ENCODE measurements around the gene DDX23.
"Not testable (repeated sequence)": the region's sequence is repeated elsewhere in the genome, so short reads cannot be mapped to it uniquely, and the experiment has no call there.

Gene DDX23

GRCh38 chr12:48861111-48861510 lies 9.1 kb upstream of the DDX23 start:
- no peak for DNase-seq

DNA sequence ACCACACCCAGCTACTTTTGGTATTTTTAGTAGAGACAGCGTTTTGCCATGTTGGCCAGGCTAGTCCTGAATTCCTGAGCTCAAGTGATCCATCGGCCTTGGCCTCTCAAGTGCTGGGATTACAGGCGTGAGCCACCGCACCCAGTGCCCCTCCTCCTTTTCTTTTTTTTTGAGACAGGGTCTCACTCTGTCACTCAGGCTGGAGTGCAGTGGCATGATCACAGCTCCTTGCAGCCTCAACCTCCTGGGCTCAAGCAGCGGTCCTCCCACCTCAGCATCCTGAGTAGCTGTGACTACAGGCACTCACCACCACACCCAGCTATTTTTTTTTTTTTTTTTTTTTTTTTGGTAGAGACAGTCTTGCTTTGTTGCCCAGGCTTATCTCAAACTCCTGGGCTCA lies 8.3 kb upstream of the DDX23 start:
- DNase-seq, result not testable (repeated sequence)

- no peak for DNase-seq
Observed at GRCh38 chr12:48859607-48860006, 7.6 kb upstream of the DDX23 start.

- DNase-seq, result no peak
Observed at GRCh38 chr12:48858043-48858442, 6.1 kb upstream of the DDX23 start.

- DNase-seq, result no peak
Observed at GRCh38 chr12:48857278-48857994, 5.5 kb upstream of the DDX23 start.

GRCh38 chr12:48856379-48856778 lies 4.4 kb upstream of the DDX23 start:
- no peak for DNase-seq

DNA sequence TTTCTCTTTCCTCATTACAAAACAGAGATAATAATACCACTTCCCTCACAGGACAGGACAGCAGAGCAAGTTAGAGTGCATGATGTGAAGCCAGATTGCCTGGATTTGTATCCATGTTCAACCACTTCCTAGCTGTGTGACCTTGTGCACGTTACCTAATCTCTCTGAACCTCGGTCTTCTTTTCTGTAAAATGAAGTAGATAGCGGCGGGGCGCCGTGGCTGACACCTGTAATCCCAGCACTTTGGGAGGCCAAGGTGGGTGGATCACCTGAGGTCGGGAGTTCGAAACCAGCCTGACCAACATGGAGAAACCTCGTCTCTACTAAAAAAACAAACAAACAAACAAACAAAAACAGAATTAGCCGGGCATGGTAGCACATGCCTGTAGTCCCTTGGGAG lies 3.0 kb upstream of the DDX23 start:
- DNase-seq, result not testable (repeated sequence)

DNA sequence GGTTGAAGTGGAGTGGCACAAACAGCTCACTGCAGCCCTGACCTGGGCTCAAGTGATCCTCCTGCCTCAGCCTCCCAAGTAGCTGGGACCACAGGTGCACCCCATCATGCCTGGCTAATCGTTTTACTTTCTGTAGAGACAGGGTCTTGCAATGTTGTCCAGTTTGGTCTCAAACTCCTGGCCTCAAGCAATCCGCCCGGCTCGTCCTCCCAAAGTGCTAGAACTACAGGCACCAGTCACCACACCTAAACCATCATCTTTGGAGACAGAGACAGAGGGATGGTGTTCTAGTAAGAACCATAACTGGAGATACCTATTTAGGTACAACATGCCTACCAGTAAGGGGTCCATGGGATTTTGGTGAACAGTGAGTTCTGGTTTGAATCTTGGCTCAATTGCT lies 2.5 kb upstream of the DDX23 start:
- no peak for DNase-seq

DNA sequence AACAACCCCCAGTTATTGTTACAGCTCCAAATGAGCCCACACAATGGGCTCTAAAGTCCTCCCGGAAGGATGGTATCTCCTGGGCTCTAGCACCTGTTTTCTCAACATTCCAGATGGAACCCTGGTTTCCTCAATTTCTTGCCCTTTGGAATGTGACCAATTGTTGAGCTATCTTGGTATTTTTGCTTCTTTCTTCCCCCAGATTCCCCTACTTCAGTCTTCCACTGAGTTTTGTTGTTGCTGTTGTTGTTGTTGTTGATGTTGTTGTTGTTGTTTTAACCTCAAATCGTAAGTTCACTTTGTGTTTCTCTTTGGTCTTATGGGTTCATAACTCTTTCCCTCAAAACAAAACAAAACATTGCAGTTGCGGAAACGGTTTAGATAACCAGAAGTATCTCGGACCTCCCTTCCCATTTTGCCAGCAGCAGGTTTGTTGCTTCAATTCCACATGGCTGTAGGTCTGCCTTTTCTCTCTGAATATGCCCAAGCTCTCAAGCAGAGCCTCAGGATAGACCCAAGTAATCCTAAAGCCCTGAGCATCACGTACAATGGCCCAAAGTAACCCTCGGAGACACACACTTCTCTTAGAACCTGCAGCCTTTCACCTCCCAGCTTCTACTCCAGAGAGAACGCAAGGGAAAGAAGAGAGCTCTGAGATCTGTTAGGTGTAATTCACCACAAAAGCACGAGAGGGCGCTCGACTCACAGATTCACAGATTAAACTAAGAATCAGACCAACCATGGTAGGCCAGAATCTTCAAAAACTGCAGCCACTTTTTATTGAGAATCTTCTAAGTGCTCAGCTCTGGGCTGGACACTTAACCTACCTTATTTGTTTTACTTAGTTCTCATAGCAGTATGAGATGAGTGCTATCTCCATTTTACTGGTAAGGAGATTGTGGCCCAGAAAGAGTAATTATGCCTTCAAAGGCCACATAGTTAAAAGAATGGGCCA lies 1.0 kb upstream of the DDX23 start:
- DNase-seq, result peak; percentile 89 to 94

DNA sequence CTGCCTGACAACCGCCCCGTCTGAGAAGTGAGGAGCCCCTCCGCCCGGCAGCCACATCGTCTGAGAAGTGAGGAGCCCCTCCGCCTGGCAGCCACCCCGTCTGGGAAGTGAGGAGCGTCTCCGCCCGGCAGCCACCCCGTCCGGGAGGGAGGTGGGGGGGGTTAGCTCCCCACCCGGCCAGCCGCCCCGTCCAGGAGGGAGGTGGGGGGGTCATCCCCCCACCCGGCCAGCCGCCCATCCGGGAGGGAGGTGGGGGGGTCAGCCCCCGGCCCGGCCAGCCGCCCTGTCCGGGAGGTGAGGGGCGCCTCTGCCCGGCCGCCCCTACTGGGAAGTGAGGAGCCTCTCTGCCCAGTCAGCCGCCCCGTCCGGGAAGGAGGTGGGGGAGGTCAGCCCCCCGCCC lies 9.9 kb downstream of the DDX23 start:
- not testable (repeated sequence) for DNase-seq

- no peak for DNase-seq
Observed at GRCh38 chr12:48838048-48838447, 13.9 kb downstream of the DDX23 start.

DNA sequence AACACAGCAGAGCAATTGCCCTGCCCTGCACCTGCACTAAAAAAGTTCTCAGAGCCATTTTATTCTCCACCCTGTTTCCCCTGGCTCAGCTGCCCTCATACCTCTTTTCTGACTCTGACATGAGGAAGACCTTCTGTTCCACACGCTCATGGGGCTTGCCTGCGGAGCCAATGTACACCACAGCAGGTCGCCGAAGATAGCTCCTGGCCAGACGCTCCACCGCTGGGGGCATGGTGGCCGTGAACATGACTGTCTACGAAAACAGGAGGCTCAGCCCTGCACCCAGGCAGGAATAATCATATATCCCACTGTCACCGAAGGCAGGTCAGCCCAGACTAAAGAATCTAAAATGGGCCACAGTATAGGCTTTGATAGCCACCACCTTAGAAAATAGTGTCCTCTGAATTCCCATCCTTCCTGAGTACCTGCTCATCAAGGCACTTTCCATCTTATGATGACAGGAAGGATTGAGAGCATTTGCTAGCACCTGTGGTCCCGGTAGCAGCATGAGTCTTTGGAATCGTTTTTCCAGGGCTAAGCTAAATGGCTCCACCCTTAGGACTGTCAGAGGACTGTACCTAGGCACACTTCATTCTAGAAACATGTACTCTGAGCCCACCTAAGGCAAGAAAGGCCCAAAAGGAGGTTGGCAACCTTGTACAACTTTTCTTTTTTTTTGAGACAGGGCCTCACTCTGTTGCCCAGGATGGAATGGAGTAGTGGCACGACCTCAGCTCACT lies 19.5 kb downstream of the DDX23 start:
- DNase-seq, result no peak

DNA sequence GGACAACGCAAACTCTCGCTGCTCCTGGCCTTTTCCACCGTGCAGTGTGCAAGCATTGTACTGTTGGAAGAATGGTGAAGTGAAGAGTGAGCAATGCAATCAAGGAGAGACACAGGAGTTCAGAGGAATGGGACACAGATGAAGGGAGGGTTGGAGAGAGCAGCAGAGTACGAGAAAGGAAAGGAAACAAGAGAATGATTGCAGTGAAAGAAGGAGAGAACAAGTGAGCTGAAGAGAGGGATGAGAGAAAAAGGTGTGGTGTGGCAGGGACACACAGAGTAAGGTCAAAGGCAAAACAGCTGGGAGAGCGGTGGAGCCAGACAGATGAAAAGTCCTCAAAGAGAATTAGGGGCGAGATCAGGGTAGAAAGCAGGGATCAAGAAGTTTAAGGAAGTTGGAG lies 20.7 kb downstream of the DDX23 start:
- no peak for DNase-seq

- no peak for DNase-seq
Observed at GRCh38 chr12:48828841-48829575, 23.0 kb downstream of the DDX23 start.

GRCh38 chr12:48828293-48828692 lies 23.7 kb downstream of the DDX23 start:
- no peak for DNase-seq

- no peak for DNase-seq
Observed at GRCh38 chr12:48827513-48828096, 24.4 kb downstream of the DDX23 start.

DNA sequence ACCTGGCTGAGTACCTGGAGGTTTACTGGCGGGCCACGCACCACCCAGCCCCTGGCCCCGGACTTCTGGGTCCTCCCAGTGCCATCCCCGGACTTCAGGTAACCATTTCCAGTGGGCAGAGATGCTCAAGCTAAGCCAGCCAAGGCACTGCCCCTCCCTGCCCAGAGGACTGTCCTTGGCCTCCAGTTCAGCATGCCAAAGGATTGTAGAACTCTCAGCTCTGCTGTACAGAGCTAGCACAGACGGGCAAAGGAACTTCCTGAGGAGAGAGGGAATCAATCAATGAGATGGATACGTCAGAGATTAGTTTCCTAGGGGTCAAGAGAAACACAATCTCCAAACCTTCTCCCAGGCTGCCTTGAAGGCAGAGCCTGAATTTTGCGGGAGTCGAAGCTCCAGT lies 24.9 kb downstream of the DDX23 start:
- DNase-seq, result no peak

DNA sequence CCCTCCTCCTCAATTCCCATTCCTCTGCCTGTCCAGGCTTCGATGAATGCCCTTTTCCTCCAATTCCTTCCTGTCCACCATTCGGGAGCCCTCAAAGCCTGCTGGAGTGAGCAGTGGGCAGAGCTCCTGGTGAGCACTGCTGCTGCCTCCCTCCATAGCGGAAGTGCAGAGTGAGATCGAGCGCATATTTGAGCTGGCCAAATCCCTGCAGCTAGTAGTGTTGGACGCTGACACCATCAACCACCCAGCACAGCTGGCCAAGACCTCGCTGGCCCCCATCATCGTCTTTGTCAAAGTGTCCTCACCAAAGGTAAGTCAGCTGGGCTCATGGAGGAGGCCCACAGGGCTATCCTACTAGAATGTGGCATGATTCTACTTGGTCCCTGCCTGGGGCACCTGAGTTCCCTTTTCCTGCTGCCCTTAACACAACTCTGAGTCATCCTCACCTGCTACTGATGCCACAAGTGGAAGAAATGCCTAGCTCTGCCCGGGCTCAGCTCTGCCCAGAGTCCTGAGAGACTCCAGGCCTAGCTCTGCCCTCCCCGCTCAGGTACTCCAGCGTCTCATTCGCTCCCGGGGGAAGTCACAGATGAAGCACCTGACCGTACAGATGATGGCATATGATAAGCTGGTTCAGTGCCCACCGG lies 25.6 kb downstream of the DDX23 start:
- DNase-seq, result no peak

DNA sequence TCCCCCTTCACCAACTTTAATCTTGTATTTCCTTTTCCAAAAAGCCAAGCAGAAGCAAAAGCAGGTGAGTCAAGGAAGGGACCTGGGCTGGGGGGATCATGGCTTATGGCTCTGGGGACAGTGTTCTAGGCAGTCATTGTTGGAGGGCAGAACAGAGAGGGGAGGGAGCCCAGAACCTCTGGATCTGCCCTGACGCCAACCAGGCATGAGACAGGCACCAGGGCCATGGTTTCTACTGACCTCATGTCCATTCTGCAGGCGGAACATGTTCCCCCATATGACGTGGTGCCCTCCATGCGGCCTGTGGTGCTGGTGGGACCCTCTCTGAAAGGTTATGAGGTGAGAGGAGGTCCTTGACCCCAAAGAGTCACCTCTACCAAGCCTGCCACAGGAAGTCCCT lies 27.1 kb downstream of the DDX23 start:
- no peak for DNase-seq

DNA sequence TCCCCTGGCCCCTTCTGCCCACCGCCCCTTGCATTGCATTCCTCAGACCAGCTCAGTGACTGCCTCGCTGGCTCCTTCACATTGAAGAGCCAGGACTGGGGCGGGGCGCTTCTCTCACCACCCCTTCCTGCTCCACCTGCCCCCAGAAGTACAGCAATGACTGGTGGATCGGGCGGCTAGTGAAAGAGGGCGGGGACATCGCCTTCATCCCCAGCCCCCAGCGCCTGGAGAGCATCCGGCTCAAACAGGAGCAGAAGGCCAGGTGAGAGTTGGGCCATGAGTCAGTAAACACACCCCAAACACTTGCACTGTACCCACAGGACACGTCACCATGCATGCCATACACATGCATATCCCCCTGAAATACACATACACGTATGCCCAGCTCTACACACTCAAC lies 27.9 kb downstream of the DDX23 start:
- peak in 1 of 2 donors; percentile 31 for DNase-seq

- DNase-seq, result no peak
Observed at GRCh38 chr12:48823281-48823680, 28.7 kb downstream of the DDX23 start.

DNA sequence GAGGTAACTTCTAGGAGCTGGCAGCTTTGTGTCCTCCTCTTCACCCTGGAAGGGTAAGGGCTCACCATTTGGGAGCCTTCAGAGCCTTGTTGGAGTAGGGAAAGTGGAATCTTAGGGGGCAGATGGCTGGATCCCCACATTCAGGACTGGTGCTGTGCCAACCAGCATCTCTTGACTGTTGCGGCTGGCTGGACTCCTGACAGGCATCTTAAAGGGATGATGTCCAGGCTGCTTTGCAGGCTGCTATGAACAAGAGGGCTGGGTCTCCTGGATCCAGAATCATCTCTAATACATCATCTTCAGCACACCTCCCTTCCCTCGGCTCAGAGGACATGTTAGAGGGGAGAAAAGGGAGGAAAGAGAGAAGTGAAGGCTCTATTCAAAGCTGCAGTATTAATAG lies 29.3 kb downstream of the DDX23 start:
- DNase-seq, result no peak
